Right lobe of liver (tissue), 6 donors: Measurements from ENCODE around the gene KCNQ1. TPM values are rescaled to one million over a fixed set of nuclear protein-coding genes. Genes with fewer than 3 reads are reported as not detected.

Source experiments
- ATAC-seq, 4 donors: fragments of 200-7000 bp; cut with Tn5 transposase; one replicate each; pipeline ENCODE4 v1.9.1; 2020; ENCODE audit warnings: mild to moderate bottlenecking in 4 of 4, moderate library complexity in 4 of 4
- DNase-seq, 3 donors: peaks; one replicate each; pipeline ENCODE4 v3.0.0-alpha.2; 2020
- H3K27ac ChIP-seq, 3 donors: fragments of 200-600 bp; one replicate each; pipeline ENCODE4 v1.8.0; 2022
- H3K27me3 ChIP-seq, 2 donors: fragments of 200-600 bp; one replicate each; pipeline ENCODE4 v1.8.0; 2022
- H3K36me3 ChIP-seq, 4 donors: fragments of 200-600 bp; sonication (generic) in 1 of 4; one replicate each; pipeline versions ENCODE4 v1.5.1 to v1.8.0; 2017 to 2022; ENCODE audit warnings: control low read depth in 1 of 4
- H3K4me1 ChIP-seq, 4 donors: fragments of 200-600 bp; sonication (generic) in 1 of 4; one replicate each; pipeline versions ENCODE4 v1.5.1 to v1.8.0; 2017 to 2022; ENCODE audit warnings: control low read depth in 1 of 4
- H3K4me3 ChIP-seq, 3 donors: fragments of 200-600 bp; one replicate each; pipeline ENCODE4 v1.8.0; 2022
- H3K9me3 ChIP-seq, 4 donors: fragments of 200-600 bp; sonication (generic) in 1 of 4; one replicate each; pipeline versions ENCODE4 v1.5.1 to v1.8.0; 2017 to 2022; ENCODE audit warnings: control low read depth in 1 of 4
- POLR2A ChIP-seq: fragments of 450-650 bp; IDR thresholded peaks from one replicate; pipeline ENCODE4 v1.6.1; 2017; ENCODE audit warnings: antibody characterized with exemption, mild to moderate bottlenecking
- WGBS: methylation state at CpG from one replicate; pipeline ENCODE4 v1.1.6; 2018; ENCODE audit warnings: low coverage, low lambda C conversion rate; ENCODE audit not compliant: insufficient coverage; ENCODE audit errors: missing lambda C conversion rate; 5-methylcytosine and 5-hydroxymethylcytosine counted together
- intact Hi-C, 2 donors: fragments of 100-400 bp; cut with DNase I; formaldehyde crosslinking; loops; one replicate each; pipeline versions ENCODE4 v1.11.2 to v1.14.1; 2022
- total RNA-seq, 6 experiments: library from RNA; depleted of rRNA in 2 of 6; stranded (reverse); fragments of >200 nt in 2 of 6; fragmentation: NEBNext Ultra II Directional in 3 of 6; extraction: Animal tissue kit (Norgen Biotek cat#: 25700) in 3 of 6; gene quantifications; one replicate each; pipeline versions ENCODE4 v1.1.0 to v1.2.4, GENCODE V29; 2016 to 2023
- TF ChIP-seq, protein P1 (sequence below), 4 donors: fragments of 200-600 bp in 3 of 4; fragments of 450-650 bp in 1 of 4; IDR thresholded peaks; one replicate each; pipeline versions ENCODE4 v1.5.1 to v1.8.0; 2016 to 2022; ENCODE audit warnings: antibody characterized with exemption in 4 of 4, mild to moderate bottlenecking in 2 of 4
- donor health status: DM: no; HTN: yes; CAD: no.
- donor health status: DM: no; HTN: no; CAD: no.
- donor health status: DM: no; HTN: no; CAD: no.
- donor health status: DM: no; HTN: yes; CAD: no.
- donor health status: DM: no; HTN: yes; CAD: no.

KCNQ1 gene
- total RNA-seq, 6 experiments from 2014 or later, result 0.61 to 2.4 (median 1.8) TPM

DNA sequence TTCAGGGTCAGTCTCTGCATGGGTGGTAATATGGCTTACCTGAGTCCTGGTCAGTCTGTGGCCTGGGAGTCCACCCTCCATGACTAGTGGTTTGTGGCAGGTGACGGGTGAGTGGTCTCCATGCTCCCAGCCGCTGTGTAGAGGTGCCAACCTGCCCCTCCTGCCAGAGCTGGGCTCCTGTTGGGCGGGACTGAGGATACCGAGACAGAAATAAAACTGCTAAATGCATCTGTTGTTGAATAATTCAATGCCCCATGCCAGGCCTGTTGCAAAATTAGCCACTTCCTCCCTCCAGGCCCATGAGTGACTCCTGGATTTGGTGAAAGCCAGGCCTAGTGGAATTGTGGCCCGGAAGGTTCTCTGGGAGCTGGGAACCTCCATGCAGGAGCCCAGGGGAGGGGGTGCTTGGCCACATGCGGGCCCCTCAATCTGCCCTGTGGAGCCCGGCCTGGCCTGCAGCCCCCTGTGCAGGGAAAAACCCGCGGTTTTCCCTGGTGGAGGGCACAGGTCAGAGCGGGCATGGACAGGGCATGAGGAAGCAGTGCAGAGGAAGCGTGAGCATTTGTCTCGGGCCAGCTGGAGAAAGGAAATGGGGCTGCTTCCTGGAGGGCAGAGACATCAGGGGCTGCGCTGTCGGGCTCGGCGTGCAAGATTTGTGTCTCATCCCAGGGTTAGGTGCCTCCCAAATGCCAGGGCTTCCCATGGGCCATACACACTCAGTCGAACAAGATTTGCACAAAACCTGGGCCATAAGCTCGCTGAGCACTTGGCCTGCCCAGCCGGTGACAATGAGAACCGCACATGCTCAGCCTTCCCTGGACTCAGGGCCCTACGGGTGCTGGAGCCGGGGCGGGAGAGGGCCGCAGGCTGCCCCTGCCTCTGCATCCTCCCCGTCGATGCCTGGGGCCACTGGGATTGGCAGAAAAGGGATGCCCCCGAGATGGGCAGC, 66.9 kb downstream of the KCNQ1 start:
- Histone ChIP-seq H3K4me3 (no peak overlapping the region), H3K9me3 (no peaks in the 10 kb centered on the region), H3K4me1 (no peaks in the 10 kb centered on the region), H3K36me3 (no peaks in the 10 kb centered on the region), H3K27ac (no peak overlapping the region), H3K27me3 (no peaks in the 10 kb centered on the region)
- DNase-seq (peak; percentile 17 to 39 (median 38)), ATAC-seq (peak in 2 of 4 donors; percentile 14 to 37)
- 81% methylated on average over 8 of the region's 27 CpGs for WGBS
- TF ChIP-seq, protein P1, sequence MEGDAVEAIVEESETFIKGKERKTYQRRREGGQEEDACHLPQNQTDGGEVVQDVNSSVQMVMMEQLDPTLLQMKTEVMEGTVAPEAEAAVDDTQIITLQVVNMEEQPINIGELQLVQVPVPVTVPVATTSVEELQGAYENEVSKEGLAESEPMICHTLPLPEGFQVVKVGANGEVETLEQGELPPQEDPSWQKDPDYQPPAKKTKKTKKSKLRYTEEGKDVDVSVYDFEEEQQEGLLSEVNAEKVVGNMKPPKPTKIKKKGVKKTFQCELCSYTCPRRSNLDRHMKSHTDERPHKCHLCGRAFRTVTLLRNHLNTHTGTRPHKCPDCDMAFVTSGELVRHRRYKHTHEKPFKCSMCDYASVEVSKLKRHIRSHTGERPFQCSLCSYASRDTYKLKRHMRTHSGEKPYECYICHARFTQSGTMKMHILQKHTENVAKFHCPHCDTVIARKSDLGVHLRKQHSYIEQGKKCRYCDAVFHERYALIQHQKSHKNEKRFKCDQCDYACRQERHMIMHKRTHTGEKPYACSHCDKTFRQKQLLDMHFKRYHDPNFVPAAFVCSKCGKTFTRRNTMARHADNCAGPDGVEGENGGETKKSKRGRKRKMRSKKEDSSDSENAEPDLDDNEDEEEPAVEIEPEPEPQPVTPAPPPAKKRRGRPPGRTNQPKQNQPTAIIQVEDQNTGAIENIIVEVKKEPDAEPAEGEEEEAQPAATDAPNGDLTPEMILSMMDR (IDR thresholded peaks at IDR 0.05), result no peak
- no peak for TF ChIP-seq POLR2A
- intact Hi-C loops, result loop anchor here in 1 of 2 donors (10.0 kb wide), 1 partner anchor 67 kb away; the partner anchor contains the start of genes KCNQ1 and TRPM5

GRCh38 chr11:2512431-2513407, 67.9 kb downstream of the KCNQ1 start:
- H3K9me3 ChIP-seq, result no peaks in the 10 kb centered on the region
- TF ChIP-seq, protein P1 (IDR thresholded peaks at IDR 0.05), result no peak
- no peaks in the 10 kb centered on the region for H3K4me1 ChIP-seq
- no peaks in the 10 kb centered on the region for H3K36me3 ChIP-seq
- 90% methylated on average over 2 of the region's 21 CpGs for whole genome bisulfite sequencing
- H3K4me3 ChIP-seq, result no peak overlapping the region
- intact Hi-C loops, result loop anchor here in 1 of 2 donors (10.0 kb wide), 1 partner anchor 68 kb away; the partner anchor contains the start of genes KCNQ1 and TRPM5
- H3K27me3 ChIP-seq, result no peaks in the 10 kb centered on the region
- peak in 2 of 4 donors; percentile 14 to 39 for ATAC-seq
- H3K27ac ChIP-seq, result no peak overlapping the region
- DNase-seq, result peak in 2 of 3 donors; percentile 15 to 42

- Histone ChIP-seq H3K4me1 (no peaks in the 10 kb centered on the region), H3K9me3 (no peaks in the 10 kb centered on the region), H3K4me3 (no peak overlapping the region), H3K36me3 (no peaks in the 10 kb centered on the region), H3K27ac (no peak overlapping the region), H3K27me3 (no peaks in the 10 kb centered on the region)
- no CpG with 5 or more reads among the region's 6 CpGs for WGBS
- no peak for TF ChIP-seq POLR2A
- TF ChIP-seq, protein P1 (IDR thresholded peaks at IDR 0.05), result no peak
- ATAC-seq (no peak), DNase-seq (peak in 2 of 3 donors; percentile 5 to 33)
- intact Hi-C loops, result loop anchor here in 1 of 2 donors (10.0 kb wide), 1 partner anchor 69 kb away; the partner anchor contains the start of genes KCNQ1 and TRPM5
Measured at GRCh38 chr11:2513441-2513840, 68.6 kb downstream of the KCNQ1 start.
